HG03196 (cell line): ENCODE measurements around the gene ACHE.
"Not testable (repeated sequence)": the region's sequence is repeated elsewhere in the genome, so short reads cannot be mapped to it uniquely, and the experiment has no call there.

Experiments used
- ATAC-seq: cut with Tn5 transposase; IDR thresholded peaks from one replicate; pipeline ENCODE4 v1.9.1; 2021; ENCODE audit not compliant: unreplicated experiment

Gene ACHE

DNA sequence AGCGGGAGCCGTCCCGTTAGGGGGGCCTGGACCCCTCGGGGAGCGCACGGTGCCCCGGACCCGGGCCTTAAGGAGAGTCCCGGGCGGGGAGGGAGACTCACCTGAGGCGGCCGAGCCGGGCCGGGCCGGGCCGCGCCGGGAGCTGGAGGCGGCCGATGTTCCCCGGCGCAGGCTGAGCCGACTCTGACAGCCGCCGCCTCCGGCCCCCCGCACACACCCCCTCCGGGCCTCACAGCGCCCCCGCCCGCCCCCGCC lies at the start of gene ACHE:
Gene ACHE, minus strand, starts transcription at position 188 of the 255 bp plus-strand sequence. CDS start 1,656 bp downstream, outside the sequence.
- no peak for ATAC-seq

DNA sequence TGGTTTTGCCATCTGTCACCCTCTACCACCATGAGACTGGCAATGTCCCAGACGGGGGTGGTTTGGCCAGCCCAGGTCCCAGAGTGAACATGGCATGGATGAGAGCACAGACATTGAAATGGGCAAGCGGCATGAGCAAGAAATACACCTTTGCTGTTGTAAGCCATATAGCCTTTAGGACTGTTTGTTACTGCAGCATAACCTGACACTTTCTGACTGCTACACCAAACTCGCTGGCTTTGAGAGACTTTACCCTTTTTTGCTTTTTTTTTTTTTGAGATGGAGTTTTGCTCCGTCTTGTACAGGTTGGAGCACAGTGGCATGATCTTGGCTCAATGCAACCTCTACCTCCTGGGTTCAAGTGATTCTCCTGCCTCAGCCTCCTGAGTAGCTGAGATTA lies 48.5 kb upstream of the ACHE start:
- no peak for ATAC-seq

DNA sequence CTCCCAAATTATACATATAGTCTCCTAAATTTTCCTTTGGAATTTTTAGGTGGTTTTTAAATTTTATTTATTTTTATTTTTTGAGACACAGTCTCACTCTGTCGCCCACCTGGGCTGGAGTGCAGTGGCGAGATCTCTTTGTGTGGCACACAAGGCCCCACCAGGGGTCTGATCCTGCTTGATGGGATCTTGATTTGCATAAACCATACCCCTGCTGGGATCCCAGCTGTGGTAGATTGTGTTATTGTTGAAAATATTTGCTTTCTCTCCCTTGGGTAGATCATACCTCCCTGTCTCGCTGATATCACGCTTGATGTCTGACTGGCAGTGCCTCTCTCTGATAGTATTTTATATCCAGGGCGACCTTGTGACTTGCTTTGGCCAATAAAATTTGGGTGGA lies 48.0 kb upstream of the ACHE start:
- no peak for ATAC-seq

DNA sequence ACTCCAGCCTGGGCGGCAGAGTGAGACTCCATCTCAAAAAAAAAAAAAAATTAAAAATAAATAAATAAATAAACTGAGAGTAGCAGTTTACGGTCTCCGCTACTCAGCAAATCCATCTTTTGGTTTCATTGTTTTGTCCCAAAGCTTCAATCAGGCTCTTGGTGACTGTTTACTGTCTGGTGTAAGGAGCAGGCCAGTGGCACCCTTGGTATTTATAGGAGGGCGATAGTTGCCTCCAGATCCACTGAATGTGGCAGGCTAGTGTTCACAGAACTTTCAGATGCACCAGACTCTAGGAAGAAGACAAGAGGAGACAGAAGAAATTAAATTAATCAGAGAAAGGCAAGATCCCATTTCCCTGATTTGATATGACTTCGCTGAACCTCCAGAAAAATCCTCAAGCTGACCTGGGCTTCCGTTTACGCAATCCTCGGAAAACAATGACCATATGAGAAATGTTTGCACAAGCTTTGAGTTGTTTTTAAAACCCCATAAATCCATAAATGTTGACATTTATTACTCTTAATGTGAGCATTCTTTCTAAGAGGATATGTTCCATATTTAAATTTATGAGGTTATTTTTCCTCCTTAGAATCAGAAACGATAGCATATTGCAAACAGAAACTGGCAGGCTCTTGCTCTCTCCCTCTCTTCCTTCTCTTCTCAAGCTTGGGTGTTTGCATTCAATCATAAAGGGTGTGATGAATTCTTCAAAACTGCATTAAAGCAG lies 46.5 kb upstream of the ACHE start:
- no peak for ATAC-seq

DNA sequence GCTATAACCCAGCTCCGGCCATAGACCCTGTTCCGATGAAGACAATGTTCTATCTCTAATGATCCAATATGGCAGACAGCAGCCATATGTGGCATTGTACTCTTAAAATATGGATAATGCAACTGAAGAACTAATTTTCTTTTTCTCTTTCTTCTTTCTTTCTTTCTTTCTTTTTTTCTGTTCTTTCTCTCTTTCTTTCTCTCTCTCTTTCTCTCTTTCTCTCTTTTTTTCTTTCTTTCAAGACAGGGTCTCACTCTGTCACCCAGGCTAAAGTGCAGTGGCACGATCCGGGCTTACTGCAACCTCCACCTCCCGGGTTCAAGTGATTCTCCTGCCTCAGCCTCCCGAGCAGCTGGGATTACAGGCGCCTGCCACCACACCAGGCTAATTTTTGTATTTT lies 40.5 kb upstream of the ACHE start:
- not testable (repeated sequence) for ATAC-seq

DNA sequence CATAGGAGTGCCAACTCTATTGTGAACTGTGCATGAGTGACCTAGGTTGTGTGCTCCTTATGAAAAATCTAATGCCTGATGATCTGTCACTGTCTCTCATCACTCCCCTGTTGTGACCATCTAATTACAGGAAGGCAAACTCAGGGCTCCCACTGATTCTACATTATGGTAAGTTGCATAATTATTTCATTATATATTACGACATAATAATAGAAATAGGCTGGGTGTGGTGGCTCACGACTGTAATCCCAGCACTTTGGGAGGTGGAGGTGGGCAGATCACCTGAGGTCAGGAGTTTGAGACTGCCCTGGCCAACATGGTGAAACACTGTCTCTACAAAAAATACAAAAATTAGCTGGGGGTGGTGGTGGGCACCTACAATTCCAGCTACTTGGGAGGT lies 39.7 kb upstream of the ACHE start:
- ATAC-seq, result not testable (repeated sequence)

DNA sequence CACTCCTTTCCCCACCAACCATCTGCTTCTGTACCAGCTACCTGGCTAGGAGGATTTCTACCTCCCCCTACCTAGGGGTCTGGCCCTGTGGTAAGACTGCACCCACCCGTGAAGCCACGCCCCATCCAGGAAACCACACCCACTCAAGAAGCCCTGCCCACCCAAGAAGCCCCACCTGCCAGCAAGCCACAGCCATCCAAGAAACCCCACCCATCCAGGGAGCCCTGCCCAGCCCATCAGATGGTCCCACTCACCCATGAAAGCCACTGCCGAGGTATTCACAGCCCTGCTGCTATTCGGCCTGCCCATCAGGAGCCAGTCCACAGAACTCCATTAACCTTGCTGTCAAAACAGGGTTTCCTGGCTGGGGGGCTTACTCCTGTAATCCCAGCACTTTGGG lies 38.0 kb upstream of the ACHE start:
- ATAC-seq, result no peak

DNA sequence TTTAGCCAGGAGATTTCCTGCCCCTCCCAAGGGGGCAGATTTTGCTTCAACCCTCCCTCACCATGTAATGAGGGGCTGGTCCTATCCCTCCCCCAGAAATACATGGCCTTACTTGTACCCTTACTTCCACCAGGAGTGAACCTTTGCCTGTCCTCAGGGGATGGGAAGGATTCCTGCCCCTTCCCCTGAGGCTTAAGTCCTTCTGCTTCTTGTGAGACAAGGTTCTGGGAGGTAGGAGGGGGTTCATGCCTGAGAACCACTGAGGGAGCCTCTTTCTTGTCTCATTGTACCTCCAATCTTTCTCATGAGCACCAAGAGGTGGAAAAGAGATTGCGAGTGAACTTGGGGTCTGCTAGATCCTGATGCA lies 34.1 kb upstream of the ACHE start:
- no peak for ATAC-seq

DNA sequence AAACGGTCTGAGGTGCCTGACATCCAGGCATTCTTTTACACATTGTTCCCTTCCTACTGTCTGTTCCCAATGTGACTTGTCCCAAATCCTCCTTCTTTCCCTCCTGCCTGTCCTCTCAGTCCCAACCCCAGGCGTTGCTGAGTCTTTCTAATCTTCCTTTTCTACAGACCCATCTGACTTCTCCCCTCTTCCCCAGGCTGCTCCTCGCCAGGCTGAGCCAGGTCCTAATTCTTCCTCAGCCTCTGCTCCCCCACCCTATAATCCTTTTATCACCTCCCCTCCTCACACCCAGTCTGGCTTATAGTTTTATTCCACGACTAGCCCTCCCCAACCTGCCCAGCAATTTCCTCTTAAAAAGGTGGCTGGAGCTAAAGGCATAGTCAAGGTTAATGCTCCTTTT lies 27.9 kb upstream of the ACHE start:
- not testable (repeated sequence) for ATAC-seq

DNA sequence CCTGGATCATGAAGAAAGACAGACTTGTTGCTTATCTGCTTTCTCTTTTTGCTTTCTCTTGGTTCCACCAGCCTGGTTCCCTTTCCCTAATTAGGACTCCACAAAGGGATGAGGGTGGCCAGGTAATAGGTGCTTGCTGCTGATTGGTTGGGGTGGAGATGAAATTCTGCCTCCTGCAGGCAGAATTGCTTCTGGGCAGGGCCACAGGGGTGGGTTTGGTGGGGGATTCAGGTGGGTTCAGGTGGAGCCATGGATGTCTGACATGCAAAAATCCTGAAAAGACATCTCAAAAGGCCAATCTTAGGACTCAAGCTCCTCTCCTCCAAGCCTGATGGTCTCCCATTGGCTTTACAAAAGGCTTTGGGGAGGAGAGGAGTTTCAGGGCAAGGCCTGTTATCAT lies 25.4 kb upstream of the ACHE start:
- ATAC-seq, result no peak

DNA sequence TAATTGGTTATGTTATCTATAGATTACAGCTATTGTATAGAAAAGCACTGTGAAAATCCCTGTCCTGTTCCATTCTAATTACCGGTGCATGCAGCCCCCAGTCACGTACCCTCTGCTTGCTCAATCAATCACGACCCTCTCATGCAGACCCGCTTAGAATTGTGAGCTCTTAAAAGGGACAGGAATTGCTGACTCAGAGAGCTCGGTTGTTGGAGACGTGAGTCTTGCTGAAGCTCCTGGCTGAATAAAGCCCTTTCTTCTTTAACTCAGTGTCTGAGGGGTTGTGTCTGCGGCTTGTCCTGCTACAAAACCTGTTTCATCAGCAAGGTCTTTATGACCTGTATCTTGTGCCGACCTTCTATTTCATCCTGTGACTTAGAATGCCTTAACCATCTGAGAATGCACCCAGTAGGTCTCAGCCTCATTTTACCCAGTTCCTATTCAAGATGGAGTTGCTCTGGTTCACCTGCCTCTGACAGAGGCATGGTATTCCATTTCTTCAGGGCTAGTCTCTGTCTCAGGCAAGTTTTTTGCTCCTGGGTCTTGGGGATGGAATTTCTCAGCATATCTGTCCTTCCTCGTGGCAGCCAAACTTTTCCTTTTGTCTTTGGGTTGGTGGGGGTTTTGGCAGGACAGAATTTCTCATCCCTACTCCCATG lies 24.2 kb upstream of the ACHE start:
- not testable (repeated sequence) for ATAC-seq

DNA sequence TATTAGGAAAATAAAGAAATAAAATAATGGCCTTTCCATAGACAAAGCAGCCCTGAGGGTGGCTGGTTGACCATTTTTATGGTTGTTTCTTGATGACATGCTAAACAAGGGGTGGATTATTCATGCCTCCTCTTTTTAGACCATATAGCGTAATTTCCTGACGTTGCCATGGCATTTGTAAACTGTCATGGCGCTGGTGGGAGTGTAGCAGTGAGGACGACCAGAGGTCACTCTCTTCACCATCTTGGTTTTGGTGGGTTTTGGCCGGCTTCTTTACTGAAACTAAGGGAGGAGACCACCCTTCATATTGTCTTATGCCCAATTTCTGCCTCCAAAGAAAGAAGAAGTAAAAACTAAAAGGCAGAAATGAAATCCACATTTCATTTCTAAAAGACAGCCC lies 23.6 kb upstream of the ACHE start:
- not testable (repeated sequence) for ATAC-seq

DNA sequence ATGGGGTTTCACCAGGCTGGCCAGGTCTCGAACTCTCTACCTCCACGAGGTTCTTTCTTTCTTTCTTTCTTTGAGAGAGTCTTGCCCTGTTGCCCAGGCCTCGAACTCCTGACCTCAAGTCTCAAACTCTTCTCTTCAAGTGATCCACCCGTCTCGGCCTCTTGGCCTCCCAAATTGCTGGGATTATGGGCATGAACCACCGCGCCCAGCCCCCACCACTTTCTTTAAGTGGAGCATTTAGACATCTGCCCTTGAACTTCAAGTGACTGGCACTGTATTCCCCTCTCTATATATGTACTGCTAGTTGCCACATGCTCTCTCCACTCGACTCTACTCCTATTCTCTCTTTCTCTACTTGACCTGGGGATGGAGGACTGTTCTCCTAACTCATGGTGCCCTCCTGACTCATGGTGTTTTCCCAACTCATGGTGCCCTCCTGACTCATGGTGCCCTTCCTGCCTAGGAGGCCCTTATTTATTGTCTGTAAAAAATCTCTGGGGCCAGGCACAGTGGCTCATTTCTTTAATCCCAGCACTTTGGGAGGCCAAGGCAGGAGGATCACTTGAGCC lies 19.3 kb upstream of the ACHE start:
- no peak for ATAC-seq

DNA sequence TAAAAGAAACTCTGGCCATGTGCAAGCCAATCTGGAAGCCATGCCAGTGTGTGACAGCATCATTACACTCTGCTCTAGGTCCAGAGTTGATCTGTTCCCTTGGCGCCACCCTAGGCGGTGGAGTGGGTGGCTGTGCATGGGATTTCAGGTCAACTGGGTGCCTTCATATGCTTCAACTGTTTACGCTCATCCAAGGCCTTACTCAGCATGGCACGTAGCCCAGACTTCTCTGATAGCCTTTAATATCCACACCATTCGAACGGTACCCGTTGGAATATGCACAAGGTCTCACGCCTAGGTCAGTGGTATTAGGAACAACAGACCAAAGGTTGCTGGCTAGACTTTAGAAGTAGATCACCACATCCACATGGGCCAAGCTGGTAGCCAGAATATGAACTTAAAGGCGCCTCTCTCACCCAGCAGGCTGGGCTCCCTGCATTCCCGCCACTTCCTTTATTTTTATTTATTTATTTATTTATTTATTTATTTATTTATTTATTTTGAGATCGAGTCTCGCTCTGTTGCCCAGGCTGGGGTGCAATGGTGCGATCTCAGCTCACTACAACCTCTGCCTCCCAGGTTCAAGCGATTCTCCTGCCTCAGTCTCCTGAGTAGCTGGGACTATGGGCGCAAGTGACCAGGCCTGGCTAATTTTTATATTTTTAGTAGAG lies 18.7 kb upstream of the ACHE start:
- no peak for ATAC-seq

DNA sequence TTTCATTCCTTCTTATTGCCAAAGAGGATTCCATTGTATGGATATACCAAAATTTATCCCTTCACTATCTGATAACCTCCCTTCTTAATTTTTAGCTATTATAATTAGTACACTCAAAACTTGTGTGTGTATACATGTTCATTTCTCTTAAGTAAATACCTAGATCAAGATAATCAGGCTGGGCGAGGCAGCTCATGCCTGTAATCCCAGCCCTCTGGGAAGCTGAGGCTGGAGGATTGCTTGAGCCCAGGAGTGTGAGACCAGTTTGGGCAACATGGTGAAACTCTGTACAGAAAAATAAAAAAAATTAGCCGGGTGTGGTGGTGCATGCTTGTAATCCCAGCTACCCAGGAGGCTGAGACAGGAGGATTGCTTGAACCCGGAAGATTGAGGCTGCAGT lies 15.8 kb upstream of the ACHE start:
- no peak for ATAC-seq

DNA sequence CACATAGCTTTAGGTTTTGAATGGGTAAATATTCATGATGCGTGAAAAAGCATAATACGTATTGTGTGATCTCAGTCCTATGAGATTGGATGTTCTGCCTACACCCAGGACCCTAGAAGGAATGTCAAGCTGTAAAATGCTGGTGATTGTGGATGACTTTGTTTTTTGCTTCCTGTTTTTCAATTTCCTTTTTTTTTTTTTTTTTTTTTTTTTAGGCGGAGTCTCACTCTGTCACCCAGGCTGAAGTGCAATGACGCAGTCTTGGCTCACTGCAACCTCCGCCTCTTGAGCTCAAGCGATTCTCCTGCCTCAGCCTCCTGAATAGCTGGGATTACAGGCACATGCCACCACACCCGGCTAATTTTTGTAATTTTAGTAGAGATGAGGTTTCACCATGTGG lies 14.8 kb upstream of the ACHE start:
- not testable (repeated sequence) for ATAC-seq

DNA sequence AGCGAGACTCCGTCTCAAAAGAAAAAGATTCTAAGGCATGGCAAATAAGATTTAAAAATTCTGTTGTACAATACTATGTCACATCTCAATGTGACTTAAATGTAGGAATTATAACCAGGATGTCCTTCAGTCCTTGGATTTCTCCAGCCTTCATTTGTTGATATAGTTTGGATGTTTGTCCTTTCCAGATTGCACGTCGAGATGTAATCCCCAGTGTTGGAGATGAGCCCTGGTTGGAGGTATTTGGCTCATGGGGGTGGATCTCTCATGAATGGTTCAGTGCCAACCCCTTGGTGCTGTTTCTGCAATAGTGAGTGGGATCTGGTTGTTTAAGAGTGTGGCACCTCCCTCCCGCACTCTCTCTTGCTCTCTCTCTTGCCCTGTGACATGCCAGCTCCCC lies 12.8 kb upstream of the ACHE start:
- ATAC-seq, result no peak

DNA sequence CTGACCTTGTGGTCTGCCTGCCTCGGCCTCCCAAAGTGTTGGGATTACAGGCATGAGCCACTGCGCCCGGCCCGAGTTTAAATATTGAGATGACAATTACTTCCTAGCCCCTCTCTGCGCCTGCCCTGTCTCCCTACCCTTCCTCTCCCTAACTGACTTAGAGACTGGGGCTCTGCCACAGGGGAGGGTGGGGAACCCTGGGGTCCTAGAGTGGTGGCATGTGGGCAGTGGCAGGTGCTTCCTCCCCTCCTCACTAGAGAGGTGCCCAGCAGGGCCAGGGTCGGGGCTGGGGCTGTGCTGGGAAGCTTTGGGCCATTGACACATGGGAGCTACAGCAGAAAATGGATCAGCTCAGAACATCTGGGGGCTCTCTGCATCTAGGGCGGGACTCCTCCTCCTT lies 7.0 kb upstream of the ACHE start:
- no peak for ATAC-seq

DNA sequence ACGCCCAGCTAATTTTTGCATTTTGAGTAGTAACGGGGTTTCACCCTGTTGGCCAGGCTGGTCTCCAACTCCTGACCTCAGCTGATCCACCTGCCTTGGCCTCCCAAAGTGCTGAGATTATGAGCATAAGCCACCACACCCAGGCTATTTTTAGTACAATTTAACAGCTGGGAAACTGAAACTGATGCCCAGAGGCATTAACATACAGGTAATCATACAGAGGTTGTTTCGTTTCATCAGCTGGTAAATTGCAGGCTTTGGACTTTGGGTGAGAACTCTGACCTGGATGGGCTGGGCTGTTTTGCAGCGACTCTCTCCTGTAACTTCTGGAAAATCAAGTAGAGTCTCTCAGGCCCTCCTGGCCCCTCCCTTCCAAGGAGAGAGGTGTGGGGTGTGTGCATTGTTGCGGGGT lies 6.2 kb upstream of the ACHE start:
- ATAC-seq, result no peak

DNA sequence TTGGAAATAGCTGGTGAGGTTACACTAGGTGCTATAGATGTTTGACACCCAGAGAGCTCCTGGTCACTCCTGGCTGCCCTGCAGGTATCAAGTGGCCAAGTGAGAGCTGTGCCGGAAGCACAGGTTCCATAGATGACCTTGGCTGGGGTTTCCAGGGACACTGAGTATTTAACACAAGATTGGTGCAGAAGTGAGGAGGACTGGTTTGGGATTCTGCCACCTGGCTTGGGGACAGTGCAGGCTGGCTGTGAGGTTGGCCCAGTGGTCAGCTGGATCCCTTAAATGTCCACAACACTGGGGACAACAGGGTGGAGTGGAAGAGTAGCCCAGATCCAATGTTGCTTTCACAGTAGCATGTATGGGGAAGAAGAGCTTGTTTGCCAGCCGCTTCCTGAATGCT lies 5.3 kb upstream of the ACHE start:
- ATAC-seq, result no peak

DNA sequence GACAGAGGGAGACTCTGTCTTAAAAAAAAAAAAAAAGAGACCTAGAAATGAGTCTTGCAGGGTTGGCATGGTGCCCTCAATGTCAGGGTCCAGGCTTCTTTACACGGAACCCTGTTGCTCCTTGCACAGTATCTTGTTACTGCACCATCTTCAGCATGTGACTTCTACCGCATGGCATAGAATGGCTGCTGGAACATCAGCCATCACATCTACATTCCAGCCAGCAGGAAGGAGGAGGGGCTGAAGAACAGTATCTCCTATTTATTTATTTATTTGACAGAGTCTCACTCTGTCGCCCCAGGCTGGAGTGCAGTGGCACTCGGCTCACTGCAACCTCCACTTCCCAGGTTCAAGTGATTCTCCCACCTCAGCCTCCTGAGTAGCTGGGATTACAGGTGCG lies 3.7 kb upstream of the ACHE start:
- ATAC-seq, result no peak

DNA sequence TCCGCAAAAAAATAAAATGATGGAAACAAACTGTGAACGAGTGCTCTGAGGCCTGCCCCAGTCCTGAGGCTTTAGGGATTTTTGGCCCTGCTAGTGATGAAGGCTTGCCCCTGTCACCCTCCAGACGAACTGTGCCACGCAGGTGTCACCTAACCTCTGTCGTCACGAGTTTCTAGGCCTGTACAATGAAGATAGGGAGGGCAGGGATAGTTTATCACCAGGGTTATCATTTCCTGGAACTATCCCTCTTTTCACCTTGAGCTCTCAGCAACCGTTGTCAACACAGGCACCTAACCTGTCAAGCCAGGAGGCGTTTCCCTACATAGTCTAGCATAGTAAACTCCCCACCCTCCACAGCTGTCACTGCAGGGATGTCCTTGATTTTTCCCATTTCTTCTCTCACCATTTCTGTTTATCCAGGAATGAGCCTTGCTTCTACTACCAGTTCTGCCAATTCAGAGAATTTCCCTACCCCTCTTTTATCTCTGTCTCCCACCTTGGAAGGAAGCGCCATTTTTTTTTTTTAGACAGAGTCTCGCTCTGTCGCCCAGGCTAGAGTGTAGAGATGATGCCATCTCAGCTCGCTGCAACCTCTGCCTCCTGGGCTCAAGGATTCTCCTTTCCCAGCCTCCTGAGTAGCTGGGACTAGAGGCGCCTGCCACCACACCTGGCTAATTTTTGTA lies 2.2 kb upstream of the ACHE start:
- no peak for ATAC-seq
